HL-60/S4 treated with retinoic acid at 250 ng/mL for 4 days and 3 days (cell line): ENCODE results near the gene NLE1.

ENCODE experiments used
- in situ Hi-C: fragments of 300-500 bp; cut with MboI; formaldehyde crosslinking; loops from 2 replicates; pipeline ENCODE4 v1.7.0; 2022; ENCODE audit warnings: low sequenced_read_pairs

The NLE1 gene

DNA sequence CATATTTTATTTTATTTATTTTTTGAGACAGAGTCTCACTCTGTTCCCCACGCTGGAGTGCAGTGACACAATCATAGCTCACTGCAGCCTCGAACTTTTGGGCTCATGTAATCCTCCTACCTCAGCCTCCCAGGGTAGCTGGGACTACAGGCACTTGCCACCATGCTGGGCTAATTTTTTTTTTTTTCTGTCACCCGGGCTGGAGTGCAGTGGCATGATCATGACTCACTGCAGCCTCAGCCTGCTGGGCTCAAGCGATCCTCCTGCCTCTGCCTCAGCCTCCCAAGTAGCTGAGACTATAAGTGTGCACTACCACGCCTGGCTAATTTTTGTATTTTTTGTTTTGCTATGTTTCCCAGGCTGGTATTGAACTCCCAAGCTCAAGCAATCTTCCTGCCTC is 22.6 kb upstream of the NLE1 start:
- in situ Hi-C loops: loop anchor here (25.0 kb wide), 1 partner anchor 373 kb away; the partner anchor contains the start of gene SLFN12L

- in situ Hi-C loops: loop anchor here (25.0 kb wide), 1 partner anchor 373 kb away; the partner anchor contains the start of gene SLFN12L
Observed at GRCh38 chr17:35163886-35164285, 21.8 kb upstream of the NLE1 start.

DNA sequence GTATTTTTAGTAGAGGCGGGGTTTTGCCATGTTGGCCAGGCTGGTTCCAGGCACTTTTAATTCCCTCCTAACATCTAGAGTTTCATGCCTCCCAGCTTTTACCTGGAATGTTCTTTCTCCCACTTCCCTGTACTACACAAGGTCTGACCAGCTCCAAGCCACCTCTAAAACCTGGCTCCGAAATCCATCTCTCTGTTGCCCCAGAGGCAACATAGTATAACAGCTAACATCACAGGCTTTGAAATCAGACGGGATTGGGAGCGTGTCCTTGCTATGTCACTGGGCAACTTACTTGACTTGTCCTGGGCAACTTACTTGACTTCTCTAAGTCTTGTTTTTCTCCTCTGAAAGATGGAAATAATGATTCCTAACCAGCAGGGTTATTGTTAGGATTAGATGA is 20.7 kb upstream of the NLE1 start:
- in situ Hi-C loops: loop anchor here (25.0 kb wide), 1 partner anchor 375 kb away; the partner anchor contains the start of gene SLFN12L

GRCh38 chr17:35161281-35161761 is 19.2 kb upstream of the NLE1 start:
- in situ Hi-C loops: loop anchor here (25.0 kb wide), 1 partner anchor 376 kb away; the partner anchor contains the start of gene SLFN12L

DNA sequence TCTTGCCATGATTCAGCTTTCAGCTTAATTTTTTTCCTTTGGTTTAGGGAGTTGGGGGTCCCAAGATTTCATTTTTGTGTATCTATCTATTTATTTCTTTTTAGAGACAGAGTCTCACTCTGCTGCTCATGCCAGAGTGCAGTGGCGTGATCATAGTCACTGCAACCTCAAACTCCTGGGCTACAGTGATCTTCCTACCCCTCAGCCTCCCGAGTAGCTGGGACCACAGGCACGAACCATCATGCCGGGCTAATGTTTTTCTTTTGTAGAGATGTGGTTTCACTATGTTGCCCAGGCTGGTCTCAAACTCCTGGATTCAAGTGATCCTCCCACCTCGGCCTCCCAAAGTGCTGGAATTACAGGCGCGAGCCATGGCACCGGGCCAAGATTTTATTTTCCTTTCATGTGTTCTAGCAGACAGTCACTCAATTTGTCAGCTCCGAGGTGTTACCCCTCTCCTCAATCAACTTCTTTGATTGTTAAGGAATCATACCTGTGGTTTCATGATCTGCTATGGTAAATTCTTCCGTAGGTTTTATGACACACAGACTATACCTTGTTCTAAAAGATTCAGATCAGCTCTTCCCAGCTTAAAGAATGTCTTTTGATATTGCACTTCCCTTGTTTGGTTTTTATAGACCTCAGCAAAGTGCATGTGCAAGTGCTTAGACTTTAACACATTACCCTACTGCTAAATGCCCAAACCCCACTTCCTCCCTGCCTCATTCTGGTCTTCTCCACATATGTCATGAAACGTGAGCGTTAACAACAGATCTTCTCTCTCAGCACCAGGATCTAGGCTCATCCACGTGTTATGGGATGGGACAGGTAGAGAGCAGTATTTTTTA is 18.5 kb upstream of the NLE1 start:
- in situ Hi-C loops: loop anchor here (25.0 kb wide), 1 partner anchor 377 kb away; the partner anchor contains the start of gene SLFN12L

DNA sequence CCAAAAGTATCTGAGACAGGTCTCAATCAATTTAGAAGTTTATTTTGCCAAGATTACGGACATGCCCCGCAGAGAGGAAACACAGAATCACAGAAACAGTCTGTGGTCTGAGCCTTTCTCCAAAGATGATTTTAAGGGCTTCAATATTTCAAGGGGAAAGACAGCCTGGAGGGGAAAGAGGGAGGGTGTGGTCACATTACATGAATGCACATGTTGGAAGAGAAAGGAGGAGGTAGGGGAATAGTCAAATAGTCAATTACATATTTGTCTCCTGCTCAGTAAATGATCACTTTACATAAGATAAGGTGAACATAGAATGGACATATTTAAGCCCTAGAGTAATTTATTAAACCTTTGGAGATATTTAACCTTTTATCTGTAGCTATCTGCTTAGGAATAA is 17.8 kb upstream of the NLE1 start:
- in situ Hi-C loops: loop anchor here (25.0 kb wide), 1 partner anchor 377 kb away; the partner anchor contains the start of gene SLFN12L

DNA sequence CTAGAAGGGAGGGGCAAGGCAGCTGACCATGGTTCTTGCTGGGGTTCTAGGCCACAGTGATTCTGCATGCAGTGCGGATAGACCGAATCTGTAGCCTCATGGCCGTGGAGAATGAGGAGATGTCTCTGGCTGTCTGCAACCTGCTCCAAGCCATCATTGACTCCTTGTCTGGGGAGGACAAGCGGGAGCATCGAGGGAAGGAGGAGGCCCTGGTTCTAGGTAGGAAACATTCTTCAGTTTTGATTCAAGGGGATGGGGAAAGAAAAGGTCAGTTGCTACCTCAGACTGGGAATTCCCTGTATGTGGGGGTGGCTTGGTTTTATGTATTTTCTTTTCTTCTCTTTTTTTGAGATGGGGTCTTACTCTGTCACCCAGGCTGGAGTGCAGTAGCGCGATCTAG is 13.1 kb upstream of the NLE1 start:
- in situ Hi-C loops: loop anchor here (25.0 kb wide), 1 partner anchor 382 kb away; the partner anchor contains the start of gene SLFN12L

DNA sequence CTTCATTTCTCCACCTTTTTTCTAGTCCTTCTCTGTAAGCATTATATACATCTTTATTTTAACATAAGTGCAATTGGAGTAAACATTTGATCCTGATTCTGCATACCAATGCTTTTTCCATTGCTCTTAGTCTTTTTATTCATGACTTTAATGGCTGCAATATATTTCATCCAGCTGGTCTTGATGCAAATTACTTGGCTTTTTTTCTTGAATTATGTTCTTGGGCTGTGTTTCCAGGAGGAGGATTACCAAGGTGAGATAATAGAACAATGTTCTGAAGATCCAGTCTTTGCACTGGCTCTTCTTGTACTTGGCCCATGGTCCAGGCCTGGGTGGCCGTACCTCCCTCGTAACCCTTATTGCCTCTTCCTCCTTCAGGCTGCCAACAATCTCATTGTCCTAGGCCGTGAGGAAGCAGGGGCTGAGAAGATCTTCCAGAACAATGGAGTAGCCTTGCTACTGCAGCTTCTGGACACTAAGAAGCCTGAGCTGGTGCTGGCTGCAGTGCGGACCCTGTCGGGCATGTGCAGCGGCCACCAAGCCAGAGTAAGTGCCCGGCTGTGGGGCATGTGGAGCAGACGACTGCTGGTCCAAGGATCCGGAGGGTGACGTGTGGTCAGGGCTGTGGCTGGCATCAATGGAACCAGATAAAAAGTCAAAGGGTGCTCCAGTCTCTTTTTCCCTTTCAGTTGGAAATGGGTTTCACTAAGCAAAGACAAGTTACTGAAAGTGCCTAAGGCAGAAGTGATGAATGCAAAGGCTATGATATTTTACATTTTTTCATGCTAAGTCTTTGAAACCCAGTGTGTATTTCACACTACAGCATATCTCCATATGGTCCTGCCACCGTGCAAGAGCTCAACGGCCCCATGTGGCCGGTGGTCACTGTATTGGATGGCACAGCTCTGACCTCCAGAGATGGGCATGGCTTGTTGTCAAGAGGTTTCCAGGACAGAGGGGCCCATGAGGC is 12.4 kb upstream of the NLE1 start:
- in situ Hi-C loops: loop anchor here (25.0 kb wide), 1 partner anchor 383 kb away; the partner anchor contains the start of gene SLFN12L

DNA sequence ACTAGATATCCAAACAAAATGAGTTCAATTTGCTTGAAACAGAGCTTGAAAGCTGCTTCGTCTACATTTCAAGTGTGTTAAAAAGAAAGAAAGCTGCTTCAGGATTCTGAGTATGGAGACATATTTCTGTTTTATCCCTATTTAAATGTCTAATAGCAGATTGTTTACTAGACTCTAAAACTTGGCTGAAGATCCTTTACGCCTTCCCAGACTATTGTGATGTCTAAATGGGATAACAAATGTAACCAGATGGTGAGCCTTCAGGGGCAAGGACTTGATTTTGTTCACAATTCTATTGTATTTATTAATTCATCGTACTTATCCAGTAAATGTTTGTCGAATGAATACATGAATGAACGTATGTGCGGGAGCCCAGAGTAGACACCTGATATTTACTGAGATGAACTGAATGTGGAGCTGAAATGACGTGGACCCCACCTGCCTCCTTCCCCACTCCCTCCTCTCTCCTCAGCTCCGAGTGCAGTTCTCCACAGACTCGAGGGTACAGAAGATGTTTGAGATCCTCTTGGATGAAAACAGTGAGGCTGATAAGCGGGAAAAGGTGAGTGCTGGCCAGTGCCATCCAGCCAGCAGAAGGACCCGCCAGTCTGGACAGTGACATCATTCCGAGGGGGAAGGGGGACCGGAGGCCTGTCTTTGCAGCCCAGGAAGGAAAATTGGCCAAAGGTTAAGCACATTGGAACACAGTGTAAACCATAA is 10.5 kb upstream of the NLE1 start:
- in situ Hi-C loops: loop anchor here (25.0 kb wide), 1 partner anchor 385 kb away; the partner anchor contains the start of gene SLFN12L

GRCh38 chr17:35151080-35151479 is 9.0 kb upstream of the NLE1 start:
- in situ Hi-C loops: loop anchor here (25.0 kb wide), 1 partner anchor 386 kb away; the partner anchor contains the start of gene SLFN12L

DNA sequence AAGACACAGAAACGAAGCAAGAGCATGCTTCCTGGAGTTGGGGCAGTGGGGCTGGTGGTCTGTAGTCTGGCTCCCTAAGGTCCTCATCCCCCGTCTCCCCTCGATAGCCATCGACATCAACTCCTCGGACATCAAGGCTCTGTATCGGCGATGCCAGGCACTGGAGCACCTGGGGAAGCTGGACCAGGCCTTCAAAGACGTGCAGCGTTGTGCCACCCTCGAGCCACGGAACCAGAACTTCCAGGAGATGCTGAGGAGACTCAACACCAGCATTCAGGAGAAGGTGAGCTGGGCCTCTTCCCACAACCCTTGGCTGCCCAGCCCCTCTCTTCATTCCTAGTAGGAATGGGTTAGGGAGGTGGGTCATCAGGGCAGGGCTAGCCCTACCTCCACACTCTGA is 7.8 kb upstream of the NLE1 start:
- in situ Hi-C loops: loop anchor here (25.0 kb wide), 1 partner anchor 387 kb away; the partner anchor contains the start of gene SLFN12L

GRCh38 chr17:35148144-35148543 is 6.0 kb upstream of the NLE1 start:
- in situ Hi-C loops: no loop called here

- in situ Hi-C loops: no loop called here
Observed at GRCh38 chr17:35147375-35147905, 5.3 kb upstream of the NLE1 start, which contains the start of gene UNC45B. UNC45B (plus strand) TSS chr17:35147817; CDS start chr17:35148264, 447 bp downstream.

GRCh38 chr17:35146214-35146833 is 4.2 kb upstream of the NLE1 start:
- in situ Hi-C loops: no loop called here

DNA sequence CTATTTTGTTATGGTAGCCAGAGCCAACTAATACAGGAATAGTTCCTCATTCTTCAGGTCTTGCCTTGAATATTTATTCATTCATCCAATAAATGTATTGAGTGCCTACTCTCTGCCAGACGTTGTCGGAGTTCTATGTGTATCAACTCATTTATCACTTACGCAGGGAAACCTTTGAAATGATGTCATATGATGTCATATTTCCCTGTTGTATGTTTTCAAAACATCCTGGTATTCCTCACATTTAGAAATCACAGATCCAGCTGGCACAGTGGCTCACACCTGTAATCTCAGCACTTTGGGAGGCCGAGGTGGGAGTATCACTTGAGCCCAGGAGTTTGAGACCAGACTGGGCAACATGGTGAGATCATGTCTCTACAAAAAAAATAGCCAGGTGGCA is 2.7 kb upstream of the NLE1 start:
- in situ Hi-C loops: no loop called here

GRCh38 chr17:35142467-35142796 is 329 bp upstream of the NLE1 start:
- in situ Hi-C loops: no loop called here

GRCh38 chr17:35138218-35138617 is 3.9 kb downstream of the NLE1 start:
- in situ Hi-C loops: no loop called here

DNA sequence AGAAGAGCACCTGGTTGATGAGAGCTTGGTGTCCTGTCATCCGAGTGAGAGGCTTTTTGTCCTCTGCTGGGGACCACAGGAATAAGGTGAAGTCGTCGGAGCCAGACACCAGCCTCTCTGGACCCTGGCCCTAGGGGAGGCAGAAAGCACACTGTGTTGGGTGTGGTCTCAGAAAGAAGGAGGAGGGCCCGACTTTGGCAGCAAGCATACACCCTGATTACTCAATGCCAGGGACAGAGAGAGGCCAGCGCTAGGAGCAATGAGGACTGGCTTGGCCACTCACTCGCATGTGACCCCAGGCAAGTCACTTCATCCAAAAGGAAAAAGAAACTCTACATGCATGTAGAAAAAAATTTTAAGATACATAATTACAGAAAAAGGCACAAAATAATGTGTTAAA is 6.8 kb downstream of the NLE1 start:
- in situ Hi-C loops: no loop called here

- in situ Hi-C loops: no loop called here
Observed at GRCh38 chr17:35132816-35133550, 9.1 kb downstream of the NLE1 start.
